HG03060 (cell line): Measurements from ENCODE around the gene PCSK2.

Experiments
- ATAC-seq: cut with Tn5 transposase; IDR thresholded peaks from one replicate; pipeline ENCODE4 v1.9.1; 2021; ENCODE audit warnings: low read depth, moderate number of reproducible peaks; ENCODE audit not compliant: unreplicated experiment

Gene PCSK2

GRCh38 chr20:17524560-17524959, 297.7 kb downstream of the PCSK2 start:
- no peak for ATAC-seq

- ATAC-seq: no peak
Observed at GRCh38 chr20:17525132-17525531, 298.3 kb downstream of the PCSK2 start.

- peak; percentile 52 for ATAC-seq
Observed at GRCh38 chr20:17525650-17526049, 298.8 kb downstream of the PCSK2 start.

GRCh38 chr20:17529586-17529985, 302.7 kb downstream of the PCSK2 start:
- ATAC-seq: no peak

GRCh38 chr20:17530153-17530552, 303.3 kb downstream of the PCSK2 start:
- ATAC-seq: no peak

GRCh38 chr20:17530716-17531664, 304.1 kb downstream of the PCSK2 start, which contains the start of gene BFSP1:
BFSP1 (minus strand) TSS chr20:17531379; CDS start chr20:17531329, 50 bp downstream.
- ATAC-seq: no peak

- no peak for ATAC-seq
Observed at GRCh38 chr20:17531665-17532025, 304.8 kb downstream of the PCSK2 start.

- ATAC-seq: no peak
Observed at GRCh38 chr20:17533396-17533795, 306.6 kb downstream of the PCSK2 start.

- ATAC-seq: no peak
Observed at GRCh38 chr20:17534077-17534476, 307.2 kb downstream of the PCSK2 start.
